ENCODE results near the gene SPATA25. TPM values are rescaled to one million over a fixed set of nuclear protein-coding genes. Genes with fewer than 3 reads are reported as not detected.
A peak's percentile ranks its signal among the peaks of the same experiment; 100 is the strongest.

The SPATA25 gene
- total RNA-seq, 2 donors from 2014 or later, result 1.5 TPM

DNA sequence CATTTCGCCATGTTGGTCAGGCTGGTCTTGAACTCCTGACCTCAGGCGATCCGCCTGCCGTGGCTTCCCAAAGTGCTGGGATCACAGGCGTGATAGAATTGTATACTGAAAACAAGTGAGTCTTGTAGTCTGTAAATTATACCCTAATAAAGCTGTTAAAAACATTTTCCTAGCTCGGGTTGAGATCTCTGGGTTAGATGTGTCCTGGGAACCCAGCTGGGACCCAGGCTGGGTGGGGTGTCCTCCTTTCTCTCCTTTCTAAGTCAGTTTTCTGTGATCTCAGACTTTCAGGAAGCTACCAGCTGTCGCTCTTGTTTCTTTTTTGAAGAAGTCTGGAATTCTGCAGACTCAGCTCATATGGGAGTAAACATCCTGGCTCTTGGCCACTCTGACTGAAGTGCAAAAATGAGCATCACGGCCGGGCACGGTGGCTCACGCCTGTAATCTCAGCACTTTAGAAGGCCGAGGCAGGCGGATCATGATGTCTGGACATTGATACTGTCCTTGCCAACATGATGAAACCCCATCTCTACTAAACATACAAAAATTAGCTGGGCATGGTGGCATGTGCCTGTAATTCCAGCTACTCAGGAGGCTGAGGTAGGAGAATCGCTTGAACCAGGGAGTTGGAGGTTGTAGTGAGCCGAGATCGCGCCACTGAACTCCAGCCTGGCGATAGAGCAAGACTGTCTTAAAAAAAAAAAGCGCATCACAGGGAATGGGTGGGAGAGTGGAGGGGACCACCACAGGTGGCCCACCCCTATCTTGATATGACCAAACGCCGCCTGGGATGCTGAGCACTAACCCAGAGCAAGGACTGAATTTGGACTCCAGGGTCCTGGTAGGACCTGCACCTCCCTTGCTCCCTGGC lies 37.2 kb upstream of the SPATA25 start:
- Histone ChIP-seq H3K9me3 (no peaks in the 10 kb centered on the region), H3K27ac (peak overlapping the region; percentile 66), H3K4me1 (no peaks in the 10 kb centered on the region), H3K9ac (ENCODE audit: low read depth in 2 of 2, low read length in 2 of 2) (no peak overlapping the region), H3K4me3 (no peak overlapping the region), H3K27me3 (no peaks in the 10 kb centered on the region), H3K36me3 (no peaks in the 10 kb centered on the region)
- intact Hi-C loops (cut with DNase I), result no loop called here
- TF ChIP-seq, protein P1, sequence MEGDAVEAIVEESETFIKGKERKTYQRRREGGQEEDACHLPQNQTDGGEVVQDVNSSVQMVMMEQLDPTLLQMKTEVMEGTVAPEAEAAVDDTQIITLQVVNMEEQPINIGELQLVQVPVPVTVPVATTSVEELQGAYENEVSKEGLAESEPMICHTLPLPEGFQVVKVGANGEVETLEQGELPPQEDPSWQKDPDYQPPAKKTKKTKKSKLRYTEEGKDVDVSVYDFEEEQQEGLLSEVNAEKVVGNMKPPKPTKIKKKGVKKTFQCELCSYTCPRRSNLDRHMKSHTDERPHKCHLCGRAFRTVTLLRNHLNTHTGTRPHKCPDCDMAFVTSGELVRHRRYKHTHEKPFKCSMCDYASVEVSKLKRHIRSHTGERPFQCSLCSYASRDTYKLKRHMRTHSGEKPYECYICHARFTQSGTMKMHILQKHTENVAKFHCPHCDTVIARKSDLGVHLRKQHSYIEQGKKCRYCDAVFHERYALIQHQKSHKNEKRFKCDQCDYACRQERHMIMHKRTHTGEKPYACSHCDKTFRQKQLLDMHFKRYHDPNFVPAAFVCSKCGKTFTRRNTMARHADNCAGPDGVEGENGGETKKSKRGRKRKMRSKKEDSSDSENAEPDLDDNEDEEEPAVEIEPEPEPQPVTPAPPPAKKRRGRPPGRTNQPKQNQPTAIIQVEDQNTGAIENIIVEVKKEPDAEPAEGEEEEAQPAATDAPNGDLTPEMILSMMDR (IDR thresholded peaks at IDR 0.05), result no peak
- DNase-seq, result peak; percentile 42

DNA sequence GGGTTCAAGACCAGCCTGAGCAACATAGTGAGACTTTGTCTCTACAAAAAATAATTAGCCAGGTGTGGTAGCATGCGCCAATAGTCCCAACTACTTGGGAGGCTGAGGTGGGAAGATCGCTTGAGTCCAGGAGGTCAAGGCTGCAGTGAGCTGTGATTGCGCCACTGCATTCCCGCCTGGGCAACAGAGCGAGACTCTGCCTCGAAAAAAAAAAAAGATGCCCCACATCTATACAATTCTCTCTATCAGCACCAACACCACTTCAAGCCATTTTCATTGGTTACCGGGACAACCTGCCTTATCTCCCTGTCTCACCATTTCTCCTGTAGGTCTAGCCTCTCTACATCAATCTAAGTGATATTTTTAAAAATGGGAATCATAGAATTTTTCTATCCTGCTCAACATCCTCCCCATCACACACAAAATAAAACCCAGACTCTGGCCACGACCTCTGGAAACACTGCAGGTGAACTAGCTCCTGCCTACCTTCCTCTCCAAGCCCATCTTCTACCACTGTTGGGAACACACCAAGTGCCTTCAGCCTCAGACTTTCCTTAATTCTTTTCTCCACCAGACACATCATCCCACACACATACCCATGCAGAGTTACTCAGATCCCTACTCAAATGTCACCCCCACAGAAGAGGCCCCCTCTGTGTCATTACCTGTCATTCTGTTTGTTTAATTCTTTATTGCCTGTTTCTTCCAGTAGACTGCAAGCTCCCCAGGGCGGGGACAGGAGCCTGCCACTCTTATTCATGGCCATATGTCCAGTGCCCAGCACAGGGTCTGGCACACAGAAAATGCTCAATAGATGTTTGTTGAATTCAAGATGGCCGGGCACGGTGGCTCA lies 34.1 kb upstream of the SPATA25 start:
- intact Hi-C loops (cut with DNase I), result no loop called here
- H3K4me1 ChIP-seq, result no peaks in the 10 kb centered on the region
- no peak overlapping the region for H3K9ac ChIP-seq (ENCODE audit: low read depth in 2 of 2, low read length in 2 of 2)
- H3K27ac ChIP-seq, result no peak overlapping the region
- TF ChIP-seq, protein P1 (IDR thresholded peaks at IDR 0.05), result no peak
- no peak overlapping the region for H3K4me3 ChIP-seq
- no peak for DNase-seq
- no peaks in the 10 kb centered on the region for H3K36me3 ChIP-seq
- H3K27me3 ChIP-seq, result no peaks in the 10 kb centered on the region
- H3K9me3 ChIP-seq, result no peaks in the 10 kb centered on the region

DNA sequence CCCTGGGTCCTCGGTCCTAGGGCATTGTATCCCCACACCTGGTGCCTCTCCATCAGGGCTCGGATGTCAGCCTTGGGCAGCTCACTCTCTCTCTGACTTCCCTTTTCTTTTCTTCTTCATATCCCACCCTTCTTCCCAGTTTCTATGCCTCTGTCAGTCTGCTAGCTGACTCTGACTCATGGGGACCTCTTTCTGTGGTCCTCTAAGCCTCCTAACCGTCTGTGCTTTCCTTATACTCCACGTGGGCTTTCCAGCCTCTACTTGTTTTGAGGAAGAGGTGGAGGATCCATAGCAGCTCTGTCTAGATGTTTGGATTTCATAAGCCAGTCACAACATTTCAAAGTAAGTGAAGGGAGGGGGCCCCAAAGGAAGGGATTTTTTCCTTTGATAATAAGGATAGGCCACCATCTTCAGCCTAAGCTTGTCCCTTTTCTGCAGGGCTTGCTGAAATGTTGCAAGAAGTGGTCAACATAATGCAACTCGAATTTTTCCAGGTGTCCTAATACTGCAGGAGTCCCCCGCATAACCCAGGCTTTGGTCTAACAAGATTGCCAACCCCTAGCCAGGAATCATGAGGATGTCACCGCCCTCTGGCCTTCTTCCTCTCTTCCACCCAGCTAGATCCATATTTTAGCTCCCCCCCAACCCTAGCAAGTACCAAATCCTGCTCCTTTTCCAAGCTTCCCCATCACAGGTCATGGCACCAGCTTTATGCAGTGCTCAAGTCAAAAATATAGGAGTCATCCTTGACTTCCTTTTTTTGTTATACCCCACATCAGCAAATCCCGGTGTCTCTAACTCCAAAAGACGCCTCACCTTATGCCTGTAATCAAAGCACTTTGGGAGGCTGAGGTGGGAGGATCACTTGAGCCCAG lies 33.3 kb upstream of the SPATA25 start:
- peak overlapping the region in 1 of 2 donors; percentile 24 for H3K9ac ChIP-seq (ENCODE audit: low read depth in 2 of 2, low read length in 2 of 2)
- peak overlapping the region; percentile 37 for H3K27ac ChIP-seq
- no peaks in the 10 kb centered on the region for H3K9me3 ChIP-seq

DNA sequence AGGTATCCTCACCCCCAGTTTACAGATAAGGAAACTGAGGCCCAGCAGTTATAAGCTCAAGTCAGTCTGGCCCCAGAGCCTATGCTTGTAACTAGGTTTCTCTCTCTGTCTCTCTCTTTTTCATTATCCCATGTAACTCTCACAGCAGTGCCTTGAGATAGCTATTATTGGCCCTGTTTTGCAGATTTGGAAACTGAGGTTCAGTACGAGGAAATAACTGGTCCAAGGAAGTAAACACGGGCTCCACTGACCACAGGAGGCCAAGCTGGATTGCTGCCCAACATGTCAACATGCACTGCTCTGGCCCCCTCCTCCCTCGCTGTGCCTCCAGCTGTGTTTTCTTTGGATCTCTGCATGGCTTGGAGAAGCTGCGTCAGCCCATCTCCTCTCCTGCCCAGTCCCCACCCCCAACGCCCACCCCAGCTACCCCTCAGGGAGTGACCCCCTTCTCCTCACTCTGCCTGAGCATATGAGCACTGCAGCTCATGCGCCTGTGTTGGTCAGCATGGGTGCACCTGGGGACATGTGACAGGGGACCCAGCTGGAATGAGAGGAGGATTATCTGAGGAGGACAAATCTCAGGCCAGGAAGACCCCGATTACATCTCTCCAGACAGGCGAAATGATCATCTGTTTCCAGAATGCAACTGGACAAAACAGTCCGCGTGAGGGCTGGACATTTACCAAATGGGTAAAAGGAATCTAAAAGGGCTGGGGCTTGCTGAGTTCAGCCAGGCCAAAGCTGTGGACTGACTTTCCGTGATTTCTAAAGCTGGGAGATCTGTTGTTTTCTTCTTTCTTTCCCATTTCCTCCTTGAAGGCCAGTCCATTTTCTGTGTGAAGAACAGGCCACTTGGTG lies 32.3 kb upstream of the SPATA25 start:
- DNase-seq, result peak; percentile 54
- no peaks in the 10 kb centered on the region for H3K36me3 ChIP-seq
- TF ChIP-seq, protein P1 (IDR thresholded peaks at IDR 0.05), result no peak
- no peak overlapping the region for H3K4me3 ChIP-seq
- no peaks in the 10 kb centered on the region for H3K9me3 ChIP-seq
- no peaks in the 10 kb centered on the region for H3K4me1 ChIP-seq
- intact Hi-C loops (cut with DNase I), result no loop called here
- peak overlapping the region; percentile 37 for H3K27ac ChIP-seq
- H3K9ac ChIP-seq (ENCODE audit: low read depth in 2 of 2, low read length in 2 of 2), result peak overlapping the region in 1 of 2 donors; percentile 24
- H3K27me3 ChIP-seq, result no peaks in the 10 kb centered on the region

More for the DNA sequence above, 33.3 kb upstream of the SPATA25 start:
- no peaks in the 10 kb centered on the region for H3K4me1 ChIP-seq
- no peaks in the 10 kb centered on the region for H3K36me3 ChIP-seq
- H3K4me3 ChIP-seq, result no peak overlapping the region
- DNase-seq, result no peak
- TF ChIP-seq, protein P1 (IDR thresholded peaks at IDR 0.05), result no peak
- H3K27me3 ChIP-seq, result no peaks in the 10 kb centered on the region
- intact Hi-C loops (cut with DNase I), result no loop called here

Data from colonic mucosa (tissue), 4 donors.